OCI-LY7 (cell line): ENCODE results near the gene CLPTM1.

Source experiments
- EZH2phosphoT487 ChIP-seq: fragments of 200-600 bp; sonication (generic); IDR thresholded peaks from 2 replicates; pipeline ENCODE4 v1.6.1; 2018; ENCODE audit warnings: low read depth, borderline replicate concordance, mild to moderate bottlenecking, mixed run types, antibody characterized with exemption, low read length, moderate library complexity, mixed read lengths
- TF ChIP-seq, protein P1 (sequence below): fragments of 200-600 bp; sonication (generic); conservative IDR thresholded peaks from 2 replicates; pipeline ENCODE4 v1.5.1; 2014; ENCODE audit warnings: mild to moderate bottlenecking, antibody characterized with exemption, low read length, moderate library complexity, mixed read lengths

DNA sequence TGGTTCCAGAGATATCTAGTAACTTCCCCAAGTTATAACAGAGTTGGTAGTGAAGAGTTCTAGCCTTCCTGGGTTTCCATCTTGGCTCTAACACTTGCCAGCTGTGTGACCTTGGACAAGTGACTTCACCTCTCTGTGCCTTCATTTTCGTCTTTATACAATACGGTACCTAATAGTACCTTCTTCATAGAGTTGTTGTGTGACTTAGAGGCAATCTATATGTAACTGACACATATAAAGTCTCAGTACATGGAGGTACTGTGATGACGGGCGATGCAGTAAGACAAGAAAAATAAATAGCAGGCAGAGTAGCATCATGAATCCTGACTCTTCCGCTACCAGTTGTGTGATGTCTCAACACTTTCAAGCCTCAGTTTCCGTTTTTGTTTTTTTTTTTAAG lies 75.6 kb downstream of the CLPTM1 start:
- TF ChIP-seq, protein P1, sequence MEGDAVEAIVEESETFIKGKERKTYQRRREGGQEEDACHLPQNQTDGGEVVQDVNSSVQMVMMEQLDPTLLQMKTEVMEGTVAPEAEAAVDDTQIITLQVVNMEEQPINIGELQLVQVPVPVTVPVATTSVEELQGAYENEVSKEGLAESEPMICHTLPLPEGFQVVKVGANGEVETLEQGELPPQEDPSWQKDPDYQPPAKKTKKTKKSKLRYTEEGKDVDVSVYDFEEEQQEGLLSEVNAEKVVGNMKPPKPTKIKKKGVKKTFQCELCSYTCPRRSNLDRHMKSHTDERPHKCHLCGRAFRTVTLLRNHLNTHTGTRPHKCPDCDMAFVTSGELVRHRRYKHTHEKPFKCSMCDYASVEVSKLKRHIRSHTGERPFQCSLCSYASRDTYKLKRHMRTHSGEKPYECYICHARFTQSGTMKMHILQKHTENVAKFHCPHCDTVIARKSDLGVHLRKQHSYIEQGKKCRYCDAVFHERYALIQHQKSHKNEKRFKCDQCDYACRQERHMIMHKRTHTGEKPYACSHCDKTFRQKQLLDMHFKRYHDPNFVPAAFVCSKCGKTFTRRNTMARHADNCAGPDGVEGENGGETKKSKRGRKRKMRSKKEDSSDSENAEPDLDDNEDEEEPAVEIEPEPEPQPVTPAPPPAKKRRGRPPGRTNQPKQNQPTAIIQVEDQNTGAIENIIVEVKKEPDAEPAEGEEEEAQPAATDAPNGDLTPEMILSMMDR, result no peak
- TF ChIP-seq EZH2phosphoT487, result no peak
